Erythroblast (primary cell): ENCODE measurements around the gene HSD17B3.
A peak's percentile ranks its signal among the peaks of the same experiment; 100 is the strongest.

Experiments used
- DNase-seq, 2 experiments: peaks; one replicate each; lab custom pipeline; 2025; lab: John Stamatoyannopoulos, UW
- GATA1 ChIP-seq: IDR thresholded peaks from 2 replicates; pipeline ENCODE4 v1.6.1; 2011; ENCODE audit warnings: low read depth, mild to moderate bottlenecking, control low read depth, low read length, moderate library complexity
- POLR2A ChIP-seq: IDR thresholded peaks from 2 replicates; pipeline ENCODE4 v1.6.1; 2011; ENCODE audit warnings: mild to moderate bottlenecking, low read length

The HSD17B3 gene

GRCh38 chr9:96321515-96321914 lies 19.5 kb upstream of the HSD17B3 start:
- no peak for DNase-seq
- TF ChIP-seq POLR2A, result no peak
- TF ChIP-seq GATA1, result no peak

DNA sequence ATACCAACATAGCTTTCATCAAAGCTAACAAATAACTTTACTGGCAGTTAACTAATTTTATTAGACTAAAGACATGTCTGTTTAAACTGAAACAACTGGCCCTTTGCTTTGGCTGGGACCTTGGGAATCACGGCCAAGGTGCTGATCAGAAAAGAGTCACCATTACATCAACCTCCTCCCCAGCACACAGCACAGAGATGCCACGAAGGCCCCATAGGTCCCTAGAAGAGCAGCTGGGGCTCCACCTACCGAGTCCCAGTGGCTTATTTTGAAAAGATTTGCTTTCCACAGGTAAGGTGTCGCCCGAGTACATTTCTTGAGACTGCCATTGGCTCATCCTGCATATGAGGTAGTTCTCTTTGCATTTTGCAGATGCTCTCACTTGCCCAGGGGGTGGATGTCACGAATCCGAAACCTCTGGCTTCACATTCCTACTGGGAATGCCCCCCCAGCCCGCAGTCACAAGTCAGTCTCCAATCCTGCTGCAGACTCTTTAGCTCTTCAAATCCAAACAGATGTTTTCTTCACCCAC lies 18.8 kb upstream of the HSD17B3 start:
- DNase-seq, result no peak
- no peak for TF ChIP-seq GATA1
- TF ChIP-seq POLR2A, result no peak

DNA sequence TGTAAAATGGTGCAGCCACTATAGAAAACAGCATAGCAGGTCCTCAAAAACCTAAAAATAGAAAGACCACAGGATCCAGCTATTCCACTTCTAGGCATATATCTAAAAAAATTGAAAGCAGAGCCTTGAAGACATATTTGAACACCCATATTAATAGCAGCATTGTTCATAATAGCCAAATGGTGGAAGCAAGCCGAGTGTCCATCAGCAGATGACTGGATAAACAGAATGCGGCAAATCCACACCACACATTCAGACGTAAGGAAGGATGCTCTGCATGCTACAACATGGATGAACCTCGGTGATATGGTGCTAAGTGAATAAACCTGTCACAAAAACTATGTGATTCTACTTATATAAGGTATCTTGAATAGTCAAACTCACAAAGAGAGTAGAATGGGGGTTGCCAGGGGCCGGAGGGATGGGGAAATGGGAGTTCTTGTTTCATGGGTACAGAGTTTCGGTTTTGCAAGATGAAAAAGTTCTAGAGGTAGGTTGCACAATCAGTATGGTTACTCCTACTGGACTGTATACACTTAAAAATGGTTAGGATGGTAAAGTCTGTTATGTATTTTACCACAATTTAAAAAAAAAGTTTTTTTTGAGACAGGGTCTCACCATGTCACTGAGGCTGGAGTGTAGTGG lies 17.1 kb upstream of the HSD17B3 start:
- TF ChIP-seq POLR2A, result no peak
- no peak for TF ChIP-seq GATA1
- no peak for DNase-seq

GRCh38 chr9:96317335-96317980 lies 15.5 kb upstream of the HSD17B3 start:
- peak; percentile 53 to 71 for DNase-seq
- no peak for TF ChIP-seq GATA1
- TF ChIP-seq POLR2A, result no peak

DNA sequence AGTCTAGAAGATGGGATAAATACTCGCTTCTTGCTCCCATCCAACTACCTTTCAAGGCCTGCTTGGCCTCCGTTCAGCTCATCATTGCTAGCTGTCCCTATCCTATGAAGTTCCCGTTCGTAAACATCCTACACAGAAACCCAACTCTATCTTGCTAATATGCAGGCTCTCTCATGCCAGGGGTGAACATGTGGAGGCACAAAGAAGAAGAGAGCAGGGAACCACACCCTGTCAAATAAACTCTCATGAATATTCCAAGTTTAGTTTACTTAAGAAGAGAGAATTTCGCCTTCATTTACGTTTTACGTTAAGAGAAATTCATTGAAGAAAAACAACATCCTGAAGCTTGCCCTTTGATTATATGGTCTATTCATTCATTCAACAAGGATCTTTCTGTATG lies 7.9 kb upstream of the HSD17B3 start:
- no peak for TF ChIP-seq GATA1
- no peak for DNase-seq

GRCh38 chr9:96306958-96307357 lies 5.0 kb upstream of the HSD17B3 start:
- DNase-seq, result peak in 1 of 2 experiments; percentile 56

- DNase-seq, result no peak
- TF ChIP-seq POLR2A, result no peak
- TF ChIP-seq GATA1, result no peak
These were observed 3.2 kb upstream of the HSD17B3 start for GRCh38 chr9:96305171-96305570.

DNA sequence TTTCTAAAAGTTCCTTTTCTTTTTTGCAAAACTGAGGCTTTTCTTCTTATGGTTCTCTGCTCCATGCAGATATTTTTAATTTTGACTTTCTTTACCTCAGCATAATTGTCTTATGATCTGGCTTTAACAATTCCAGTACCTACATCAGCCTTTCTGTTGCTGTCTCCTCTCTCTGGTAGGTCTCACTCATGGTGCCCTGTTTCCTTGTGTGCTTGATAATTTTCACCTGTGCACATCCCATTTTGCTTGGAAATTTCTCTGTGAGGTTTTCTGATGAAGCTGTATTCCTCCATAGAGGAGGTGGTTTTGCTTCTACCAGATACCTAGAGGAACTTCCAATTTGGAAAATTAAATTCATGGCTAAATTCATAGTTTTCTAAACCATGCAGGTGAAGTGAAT lies 2.3 kb upstream of the HSD17B3 start:
- TF ChIP-seq POLR2A, result no peak
- TF ChIP-seq GATA1, result no peak
- DNase-seq, result no peak

DNA sequence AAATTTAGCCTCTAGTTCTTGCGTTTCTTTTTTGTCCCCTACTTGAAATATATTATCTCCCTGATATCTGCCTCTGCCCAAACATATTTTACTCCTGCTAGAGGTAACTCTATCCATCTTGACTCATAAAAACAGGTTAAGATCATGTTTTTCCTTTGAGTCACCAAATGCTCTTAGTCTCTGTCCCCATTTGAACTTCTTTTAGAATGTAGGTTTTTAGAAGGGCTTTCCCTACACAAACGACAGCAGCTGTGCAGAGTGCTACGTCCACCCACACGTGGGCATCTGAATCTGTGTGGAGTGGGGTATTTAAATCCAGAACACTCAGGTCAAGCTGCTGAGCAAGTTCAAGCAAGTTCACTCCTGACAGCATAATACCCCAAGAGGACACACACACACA lies 2.2 kb downstream of the HSD17B3 start:
- DNase-seq, result no peak
- TF ChIP-seq GATA1 (no peak), POLR2A (no peak)

DNA sequence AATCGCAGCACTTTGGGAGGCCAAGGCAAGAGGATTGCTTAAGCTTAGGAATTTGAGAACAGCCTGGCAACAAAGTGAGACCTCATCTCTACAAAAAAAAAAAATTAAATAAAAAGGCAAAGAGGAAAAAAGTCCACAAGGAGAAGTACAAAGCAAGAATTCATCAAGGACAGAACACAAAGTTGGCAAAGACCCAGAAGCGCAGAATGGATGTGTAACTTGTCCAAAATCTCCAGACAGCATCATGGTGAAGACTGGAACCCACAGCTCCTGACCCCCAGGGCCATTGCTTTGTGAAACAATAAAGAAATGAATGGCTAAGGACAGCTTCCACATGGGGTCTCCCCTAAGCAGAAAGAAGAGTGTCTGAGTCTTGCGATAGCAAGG lies 7.8 kb downstream of the HSD17B3 start:
- DNase-seq, result no peak
- TF ChIP-seq GATA1 (no peak), POLR2A (no peak)

DNA sequence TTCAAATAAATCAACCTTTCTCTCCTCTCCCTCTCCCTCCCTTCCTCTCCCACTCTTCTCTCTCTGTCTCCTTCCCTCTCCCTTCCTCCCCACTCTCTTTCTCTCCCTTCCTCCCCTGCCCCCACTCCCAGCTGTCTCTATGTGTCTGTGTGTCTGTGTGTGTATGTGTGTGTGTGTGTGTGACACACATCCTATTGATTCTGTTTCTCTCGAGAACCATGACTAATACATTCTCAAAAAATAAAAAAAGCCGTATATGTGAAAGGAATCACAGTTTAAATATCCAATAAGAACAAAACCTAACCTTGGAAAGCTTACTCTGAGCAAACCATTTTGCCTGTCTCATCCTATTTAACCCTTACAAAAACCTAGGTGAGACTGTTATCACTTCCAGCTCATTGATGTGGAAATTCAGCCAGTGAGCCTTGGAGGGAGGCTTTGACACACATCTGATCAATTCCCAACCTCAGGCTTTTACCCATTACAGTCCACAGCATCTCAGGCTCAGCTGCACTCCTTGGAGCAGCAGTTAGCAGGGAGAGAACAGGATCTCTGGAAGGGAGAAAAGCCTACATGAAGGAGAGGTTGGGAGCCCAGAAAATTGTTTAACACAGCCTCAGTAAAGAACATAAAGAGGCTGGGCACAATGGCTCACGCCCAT lies 8.3 kb downstream of the HSD17B3 start:
- DNase-seq, result no peak
- TF ChIP-seq POLR2A, result no peak
- no peak for TF ChIP-seq GATA1

DNA sequence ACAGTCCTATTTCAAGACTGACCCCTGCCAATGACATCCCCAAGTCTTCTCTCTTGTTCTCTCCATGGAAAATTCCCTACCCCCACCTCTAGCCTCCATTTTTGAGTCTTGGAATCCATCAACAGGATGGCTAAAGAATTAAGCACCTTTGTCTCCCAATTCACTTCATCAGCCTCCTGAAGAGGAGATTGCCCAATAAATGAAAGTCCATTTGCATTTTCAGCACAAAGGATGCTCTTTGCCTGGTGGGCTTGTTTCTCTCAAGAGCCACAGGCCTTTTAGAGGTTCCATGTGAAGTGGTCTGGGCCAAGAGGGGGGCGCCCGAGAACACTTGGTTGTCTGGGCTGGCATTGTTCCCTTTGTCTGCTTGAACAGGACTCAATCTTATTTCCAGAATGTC lies 12.6 kb downstream of the HSD17B3 start:
- no peak for DNase-seq
- TF ChIP-seq GATA1 (no peak), POLR2A (no peak)

- no peak for DNase-seq
- no peak for TF ChIP-seq GATA1
These were observed 20.3 kb downstream of the HSD17B3 start for GRCh38 chr9:96281641-96282040.

GRCh38 chr9:96279932-96280331 lies 22.0 kb downstream of the HSD17B3 start:
- no peak for DNase-seq
- TF ChIP-seq GATA1 (no peak), POLR2A (no peak)
